IgD-negative memory B cell (primary cell): Measurements from ENCODE around the gene TRA2A. TPM values are rescaled to one million over a fixed set of nuclear protein-coding genes. Genes with fewer than 3 reads are reported as not detected.
"Not testable (repeated sequence)": the region's sequence is repeated elsewhere in the genome, so short reads cannot be mapped to it uniquely, and the experiment has no call there.

Experiments
- H3K27ac Mint-ChIP-seq, 3 donors: one replicate each; pipeline ENCODE4 v1.8.0; 2020 to 2022; ENCODE audit warnings: mild to moderate bottlenecking in 3 of 3, mixed read lengths in 3 of 3, moderate library complexity in 1 of 3
- H3K27me3 Mint-ChIP-seq: one replicate; pipeline ENCODE4 v1.8.0; 2021; ENCODE audit warnings: mixed read lengths
- H3K36me3 Mint-ChIP-seq: one replicate; pipeline ENCODE4 v1.8.0; 2020; ENCODE audit warnings: mild to moderate bottlenecking, mixed read lengths
- H3K4me1 Mint-ChIP-seq, 3 donors: one replicate each; pipeline ENCODE4 v1.8.0; 2020 to 2022; ENCODE audit warnings: mixed read lengths in 3 of 3, mild to moderate bottlenecking in 1 of 3
- H3K4me3 Mint-ChIP-seq, 4 donors: one replicate each; pipeline ENCODE4 v1.8.0; 2020 to 2022; ENCODE audit warnings: mild to moderate bottlenecking in 4 of 4, mixed read lengths in 4 of 4, moderate library complexity in 3 of 4
- H3K9me3 Mint-ChIP-seq, 3 donors: one replicate each; pipeline ENCODE4 v1.8.0; 2020 to 2021; ENCODE audit warnings: mixed read lengths in 3 of 3, mild to moderate bottlenecking in 1 of 3
- polyA plus RNA-seq: library from polyadenylated mRNA; unstranded; fragments of 300-500 nt; fragmentation: Illumina TruSeq; gene quantifications from one replicate; pipeline ENCODE4 v1.2.3, GENCODE V29; 2021

TRA2A gene
- polyA plus RNA-seq, 1 donor from 2014 or later, result 44.0 TPM

DNA sequence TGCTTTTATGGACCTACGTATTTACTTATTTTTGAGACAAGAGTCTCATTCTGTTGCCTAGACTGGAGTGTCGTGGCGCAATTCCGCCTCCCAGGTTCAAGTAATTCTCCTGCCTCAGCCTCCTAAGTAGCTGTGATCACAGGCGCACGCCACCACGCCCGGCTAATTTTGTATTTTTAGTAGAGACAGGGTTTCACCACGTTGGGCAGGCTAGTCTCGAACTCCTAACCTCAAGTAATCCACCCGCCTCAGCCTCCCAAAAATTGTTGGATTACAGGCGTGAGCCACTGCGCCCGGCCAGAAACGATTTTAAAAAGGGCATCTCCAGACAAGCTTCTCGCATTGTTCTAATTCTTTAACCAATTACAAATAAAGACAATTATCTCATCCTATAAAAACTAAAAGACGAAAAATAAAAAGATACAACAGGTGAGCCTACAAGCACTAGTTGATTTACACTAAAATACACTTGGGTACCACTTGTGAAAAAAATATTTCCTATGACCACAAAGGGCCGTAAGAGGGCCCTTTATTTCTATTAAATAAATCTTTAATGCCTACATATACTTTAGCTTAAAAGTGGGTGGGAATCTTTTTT lies 2.4 kb downstream of the TRA2A start:
- Mint-ChIP-seq H3K27ac (peak overlapping the region; percentile 99 to 100 (median 100)), H3K9me3 (no peaks in the 10 kb centered on the region), H3K36me3 (no peaks in the 10 kb centered on the region), H3K4me1 (peaks cover 45 to 60% (median 49%) of the 10 kb centered on the region in 3 donors), H3K4me3 (peak overlapping the region; percentile 4 to 100 (median 99)), H3K27me3 (no peaks in the 10 kb centered on the region)

- H3K36me3 Mint-ChIP-seq, H3K27me3 Mint-ChIP-seq, H3K9me3 Mint-ChIP-seq: not testable (repeated sequence)
- peak overlapping the region in 2 of 3 donors; percentile 8 to 26 for H3K27ac Mint-ChIP-seq
- peak overlapping the region in 2 of 4 donors; percentile 10 to 39 for H3K4me3 Mint-ChIP-seq
- peaks cover 54 to 70% (median 60%) of the 10 kb centered on the region in 3 donors for H3K4me1 Mint-ChIP-seq
Measured at GRCh38 chr7:23525611-23526010, 6.2 kb downstream of the TRA2A start.

DNA sequence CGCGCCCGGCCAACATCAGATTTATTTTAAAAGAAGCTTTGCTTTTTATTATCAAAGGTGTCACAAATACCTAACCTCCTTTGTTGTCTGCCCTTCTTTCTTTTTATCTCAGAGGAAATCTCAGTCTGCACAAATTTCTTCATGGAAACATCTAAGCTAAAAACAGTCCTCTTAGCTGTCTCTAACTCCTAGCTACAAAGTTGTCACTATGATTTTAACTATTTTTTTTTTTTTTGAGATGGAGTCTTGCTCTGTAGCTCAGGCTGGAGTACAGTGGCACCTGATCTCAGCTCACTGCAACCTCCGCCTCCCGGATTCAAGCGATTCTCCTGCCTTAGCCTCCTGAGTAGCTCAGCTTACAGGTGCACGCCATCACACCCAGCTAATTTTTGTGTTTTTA lies 7.3 kb downstream of the TRA2A start:
- Mint-ChIP-seq H3K9me3 (no peaks in the 10 kb centered on the region), H3K4me1 (peaks cover 47 to 58% (median 51%) of the 10 kb centered on the region in 3 donors), H3K27me3 (no peaks in the 10 kb centered on the region), H3K36me3 (peaks cover 2% of the 10 kb centered on the region), H3K27ac (peak overlapping the region in 2 of 3 donors; percentile 44 to 83), H3K4me3 (peak overlapping the region in 2 of 4 donors; percentile 54 to 65)

GRCh38 chr7:23523486-23524075 lies 8.2 kb downstream of the TRA2A start:
- H3K9me3 Mint-ChIP-seq, result no peaks in the 10 kb centered on the region
- no peaks in the 10 kb centered on the region for H3K27me3 Mint-ChIP-seq
- H3K27ac Mint-ChIP-seq, result peak overlapping the region in 1 of 3 donors; percentile 14
- peaks cover 2% of the 10 kb centered on the region for H3K36me3 Mint-ChIP-seq
- no peak overlapping the region for H3K4me3 Mint-ChIP-seq
- peaks cover 38 to 50% (median 43%) of the 10 kb centered on the region in 3 donors for H3K4me1 Mint-ChIP-seq

GRCh38 chr7:23520582-23520981 lies 11.2 kb downstream of the TRA2A start:
- Mint-ChIP-seq H3K27ac (no peak overlapping the region), H3K4me1 (peaks cover 24 to 41% (median 27%) of the 10 kb centered on the region in 3 donors), H3K4me3 (no peak overlapping the region), H3K36me3 (peaks cover 2% of the 10 kb centered on the region), H3K9me3 (no peaks in the 10 kb centered on the region), H3K27me3 (no peaks in the 10 kb centered on the region)

DNA sequence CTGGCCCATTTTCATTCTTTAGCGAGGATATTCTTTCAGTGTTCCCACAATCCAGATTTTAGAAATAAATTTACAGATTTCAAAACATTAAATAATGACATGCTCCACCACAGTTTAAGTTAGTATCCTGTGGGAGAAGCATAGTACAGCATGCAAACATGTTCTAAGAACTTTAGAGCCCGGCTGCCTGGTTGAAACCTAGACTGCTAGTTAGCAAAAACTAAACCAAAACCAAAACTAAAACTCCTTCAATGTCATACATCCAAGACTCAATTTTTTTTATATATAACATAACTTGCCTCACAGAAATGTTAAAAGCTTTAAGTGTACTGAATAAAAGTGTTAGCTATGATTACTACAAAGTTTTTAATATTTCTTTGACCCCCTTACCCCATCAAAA lies 17.0 kb downstream of the TRA2A start:
- Mint-ChIP-seq H3K36me3 (peaks cover 10% of the 10 kb centered on the region), H3K27ac (peak overlapping the region in 2 of 3 donors; percentile 50 to 66), H3K9me3 (no peaks in the 10 kb centered on the region), H3K4me1 (peaks cover 2 to 14% (median 2%) of the 10 kb centered on the region in 3 donors), H3K4me3 (peak overlapping the region in 1 of 4 donors; percentile 39), H3K27me3 (no peaks in the 10 kb centered on the region)

DNA sequence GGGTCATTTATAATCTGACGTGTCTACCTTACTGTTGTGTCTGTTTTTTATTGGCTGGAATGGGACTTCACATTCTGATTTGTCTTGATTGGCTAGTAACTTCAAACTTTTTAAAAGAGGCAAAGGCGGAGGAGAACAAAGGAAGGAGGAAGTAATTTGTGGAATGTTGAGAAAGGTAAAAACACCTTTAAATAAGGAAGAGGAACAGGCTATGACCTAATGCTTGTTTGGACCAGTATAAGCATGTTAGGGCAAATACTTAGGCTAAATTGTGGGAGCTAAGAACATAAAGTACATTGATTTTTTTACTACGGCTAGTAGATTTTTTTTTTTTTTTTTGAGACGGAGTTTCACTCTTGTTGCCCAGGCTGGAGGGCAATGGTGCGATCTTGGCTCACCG lies 18.0 kb downstream of the TRA2A start:
- peaks cover 2 to 14% (median 2%) of the 10 kb centered on the region in 3 donors for H3K4me1 Mint-ChIP-seq
- peaks cover 13% of the 10 kb centered on the region for H3K36me3 Mint-ChIP-seq
- peak overlapping the region in 1 of 3 donors; percentile 76 for H3K27ac Mint-ChIP-seq
- not testable (repeated sequence) for H3K9me3 Mint-ChIP-seq, H3K4me3 Mint-ChIP-seq, H3K27me3 Mint-ChIP-seq

- H3K27ac Mint-ChIP-seq, result no peak overlapping the region
- no peaks in the 10 kb centered on the region for H3K36me3 Mint-ChIP-seq
Measured at GRCh38 chr7:23494009-23494408, 37.8 kb downstream of the TRA2A start.

GRCh38 chr7:23491502-23491901 lies 40.3 kb downstream of the TRA2A start:
- H3K9me3 Mint-ChIP-seq, result no peaks in the 10 kb centered on the region
- peak overlapping the region; percentile 68 to 92 (median 88) for H3K4me3 Mint-ChIP-seq
- peak overlapping the region in 2 of 3 donors; percentile 53 to 87 for H3K27ac Mint-ChIP-seq
- H3K36me3 Mint-ChIP-seq, result no peaks in the 10 kb centered on the region
- no peaks in the 10 kb centered on the region for H3K27me3 Mint-ChIP-seq
- peaks cover 0 to 4% (median 2%) of the 10 kb centered on the region in 3 donors for H3K4me1 Mint-ChIP-seq

More at GRCh38 chr7:23494009-23494408, 37.8 kb downstream of the TRA2A start:
- Mint-ChIP-seq H3K9me3 (no peaks in the 10 kb centered on the region), H3K4me3 (no peak overlapping the region), H3K4me1 (peaks cover 0 to 4% (median 2%) of the 10 kb centered on the region in 3 donors), H3K27me3 (no peaks in the 10 kb centered on the region)

GRCh38 chr7:23490357-23491135 lies 41.2 kb downstream of the TRA2A start:
- peaks cover 0 to 4% (median 2%) of the 10 kb centered on the region in 3 donors for H3K4me1 Mint-ChIP-seq
- H3K9me3 Mint-ChIP-seq, result no peaks in the 10 kb centered on the region
- H3K36me3 Mint-ChIP-seq, result no peaks in the 10 kb centered on the region
- peak overlapping the region; percentile 87 to 95 (median 90) for H3K4me3 Mint-ChIP-seq
- no peaks in the 10 kb centered on the region for H3K27me3 Mint-ChIP-seq
- peak overlapping the region; percentile 80 to 96 (median 87) for H3K27ac Mint-ChIP-seq

GRCh38 chr7:23488714-23489113 lies 43.1 kb downstream of the TRA2A start:
- H3K9me3 Mint-ChIP-seq, H3K36me3 Mint-ChIP-seq, H3K4me3 Mint-ChIP-seq, H3K27me3 Mint-ChIP-seq, H3K4me1 Mint-ChIP-seq, H3K27ac Mint-ChIP-seq: not testable (repeated sequence)

GRCh38 chr7:23487670-23488069 lies 44.1 kb downstream of the TRA2A start:
- H3K4me3 Mint-ChIP-seq, result no peak overlapping the region
- peaks cover 0 to 4% (median 2%) of the 10 kb centered on the region in 3 donors for H3K4me1 Mint-ChIP-seq
- no peaks in the 10 kb centered on the region for H3K9me3 Mint-ChIP-seq
- H3K27ac Mint-ChIP-seq, result peak overlapping the region in 1 of 3 donors; percentile 46
- peaks cover 2% of the 10 kb centered on the region for H3K27me3 Mint-ChIP-seq
- no peaks in the 10 kb centered on the region for H3K36me3 Mint-ChIP-seq

DNA sequence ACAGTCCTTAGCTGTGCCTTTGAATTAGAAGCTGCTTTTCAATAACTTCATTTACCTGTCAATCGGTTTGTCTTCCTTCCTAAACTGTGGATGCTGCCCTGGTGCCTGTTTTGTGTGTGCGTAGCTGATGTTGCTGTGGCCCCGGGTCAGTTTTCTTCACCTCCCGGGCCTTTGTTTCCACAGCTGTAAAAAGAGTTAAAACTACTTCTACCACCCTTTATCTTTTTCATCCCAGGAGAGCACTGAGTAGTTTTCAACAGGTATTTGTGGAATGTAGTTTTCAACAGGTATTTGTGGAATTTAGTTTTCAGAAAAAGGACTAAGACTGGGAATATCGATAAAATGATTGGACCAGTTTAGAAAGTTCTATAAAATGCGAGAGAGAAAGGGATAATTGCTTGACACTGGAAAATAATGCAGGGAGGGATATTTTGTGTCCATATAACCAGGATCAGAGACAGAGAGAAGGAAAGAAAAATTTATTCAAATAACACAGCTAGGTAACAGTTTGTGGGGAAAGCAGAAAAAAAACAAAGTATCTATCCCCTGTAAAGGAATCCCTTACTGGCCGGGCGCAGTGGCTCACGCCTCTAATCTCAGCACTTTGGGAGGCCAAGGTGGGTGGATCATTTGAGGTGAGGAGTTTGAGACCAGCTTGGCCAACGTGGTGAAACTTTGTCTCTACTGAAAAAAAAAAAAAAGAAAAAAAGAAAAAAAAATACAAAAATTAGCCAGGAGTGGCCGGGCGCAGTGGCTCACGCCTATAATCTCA lies 45.6 kb downstream of the TRA2A start:
- no peak overlapping the region for H3K4me3 Mint-ChIP-seq
- H3K27ac Mint-ChIP-seq, result no peak overlapping the region
- no peaks in the 10 kb centered on the region for H3K36me3 Mint-ChIP-seq
- peaks cover 0 to 3% (median 2%) of the 10 kb centered on the region in 3 donors for H3K4me1 Mint-ChIP-seq
- peaks cover 11% of the 10 kb centered on the region for H3K27me3 Mint-ChIP-seq
- no peaks in the 10 kb centered on the region for H3K9me3 Mint-ChIP-seq

DNA sequence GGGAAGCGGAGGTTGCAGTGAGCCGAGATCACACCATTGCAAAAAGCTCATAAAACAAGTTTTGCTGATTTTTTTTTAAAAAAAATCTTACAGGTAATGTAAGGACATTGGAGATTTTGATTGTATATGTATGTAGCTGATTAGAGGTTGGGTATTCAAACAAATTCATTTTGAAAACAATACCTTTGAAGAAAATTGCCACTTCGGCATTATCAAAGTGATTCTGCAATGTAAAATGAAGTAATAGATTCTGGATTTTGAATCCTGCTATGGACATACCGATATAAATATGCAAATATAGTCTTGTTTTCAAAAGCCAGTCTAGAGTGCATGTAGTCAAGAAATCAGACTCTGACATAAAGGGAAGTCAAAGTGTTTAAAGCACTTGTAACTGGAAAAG lies 49.1 kb downstream of the TRA2A start:
- H3K9me3 Mint-ChIP-seq, result no peaks in the 10 kb centered on the region
- peaks cover 22% of the 10 kb centered on the region for H3K27me3 Mint-ChIP-seq
- no peak overlapping the region for H3K27ac Mint-ChIP-seq
- H3K36me3 Mint-ChIP-seq, result no peaks in the 10 kb centered on the region
- no peak overlapping the region for H3K4me3 Mint-ChIP-seq
- H3K4me1 Mint-ChIP-seq, result no peaks in the 10 kb centered on the region
